PFSK-1 (cell line): ENCODE data around the gene INAFM1.

ENCODE experiments used
- FOXP2 ChIP-seq: optimal IDR thresholded peaks from 2 replicates; pipeline ENCODE3; 2011; ENCODE audit warnings: borderline replicate concordance, control low read depth, inconsistent platforms; ENCODE audit not compliant: insufficient read depth; ENCODE audit errors: extremely low read length, extremely low read depth
- POLR2AphosphoS5 ChIP-seq: IDR thresholded peaks from 2 replicates; pipeline ENCODE4 v1.6.1; 2012; ENCODE audit warnings: low read depth, mild to moderate bottlenecking, control low read depth, low read length, moderate library complexity
- SIN3A ChIP-seq: IDR thresholded peaks from 2 replicates; pipeline ENCODE4 v1.6.1; 2012; ENCODE audit warnings: mild to moderate bottlenecking, low read length, moderate library complexity, borderline replicate concordance; ENCODE audit not compliant: insufficient read depth
- TAF1 ChIP-seq: IDR thresholded peaks from 2 replicates; pipeline ENCODE4 v1.6.1; 2012; ENCODE audit warnings: low read length, control low read depth, borderline replicate concordance; ENCODE audit not compliant: insufficient read depth
- TF ChIP-seq, protein P1 (sequence below), 2 experiments: IDR thresholded peaks; 2 replicates each; pipeline versions ENCODE4 v1.6.1 to v1.8.0; 2011 to 2012; ENCODE audit warnings: low read depth in 2 of 2, low read length in 2 of 2, control low read depth in 1 of 2, inconsistent platforms in 1 of 2, mild to moderate bottlenecking in 1 of 2, moderate library complexity in 1 of 2; ENCODE audit not compliant: insufficient read depth in 1 of 2

The INAFM1 gene

DNA sequence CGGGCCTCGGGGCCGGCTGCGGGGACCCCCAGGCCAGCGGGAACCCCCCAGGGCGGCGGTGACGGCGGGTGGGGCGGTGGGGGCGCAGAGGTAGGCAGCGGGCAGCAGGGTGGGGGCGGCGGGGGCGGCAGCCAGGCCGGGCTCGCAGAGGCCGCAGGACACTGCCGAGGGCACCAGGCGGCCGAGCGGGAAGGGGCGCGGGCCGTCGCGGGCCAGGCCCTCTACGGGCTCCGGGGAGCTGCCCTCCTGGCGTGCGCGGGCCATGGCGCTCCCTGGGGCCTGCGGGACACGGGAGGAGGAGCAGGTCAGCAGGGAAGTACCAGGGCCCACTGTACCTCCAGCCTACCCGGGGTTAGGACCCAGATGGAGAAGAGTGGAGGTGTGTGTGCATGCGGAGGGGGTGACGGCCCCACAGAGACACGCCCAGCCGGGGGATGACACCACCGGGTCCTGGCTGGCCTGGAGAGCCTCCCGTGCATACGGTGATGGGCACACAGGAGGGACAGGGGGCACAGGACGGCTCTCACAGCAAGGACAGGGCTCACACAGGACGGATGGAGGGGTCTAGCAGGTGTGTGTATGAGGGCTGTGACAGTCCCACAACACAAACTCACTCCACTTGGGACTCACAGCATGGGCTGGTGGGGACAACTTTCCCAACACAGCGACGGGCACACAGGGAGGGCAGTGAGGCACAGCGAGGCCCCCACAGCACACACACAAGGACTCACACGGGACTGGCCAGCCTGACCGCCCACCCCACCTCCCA, 46.3 kb upstream of the INAFM1 start:
- TF ChIP-seq TAF1: no peak
- peak; percentile 52 for TF ChIP-seq FOXP2
- TF ChIP-seq, protein P1, sequence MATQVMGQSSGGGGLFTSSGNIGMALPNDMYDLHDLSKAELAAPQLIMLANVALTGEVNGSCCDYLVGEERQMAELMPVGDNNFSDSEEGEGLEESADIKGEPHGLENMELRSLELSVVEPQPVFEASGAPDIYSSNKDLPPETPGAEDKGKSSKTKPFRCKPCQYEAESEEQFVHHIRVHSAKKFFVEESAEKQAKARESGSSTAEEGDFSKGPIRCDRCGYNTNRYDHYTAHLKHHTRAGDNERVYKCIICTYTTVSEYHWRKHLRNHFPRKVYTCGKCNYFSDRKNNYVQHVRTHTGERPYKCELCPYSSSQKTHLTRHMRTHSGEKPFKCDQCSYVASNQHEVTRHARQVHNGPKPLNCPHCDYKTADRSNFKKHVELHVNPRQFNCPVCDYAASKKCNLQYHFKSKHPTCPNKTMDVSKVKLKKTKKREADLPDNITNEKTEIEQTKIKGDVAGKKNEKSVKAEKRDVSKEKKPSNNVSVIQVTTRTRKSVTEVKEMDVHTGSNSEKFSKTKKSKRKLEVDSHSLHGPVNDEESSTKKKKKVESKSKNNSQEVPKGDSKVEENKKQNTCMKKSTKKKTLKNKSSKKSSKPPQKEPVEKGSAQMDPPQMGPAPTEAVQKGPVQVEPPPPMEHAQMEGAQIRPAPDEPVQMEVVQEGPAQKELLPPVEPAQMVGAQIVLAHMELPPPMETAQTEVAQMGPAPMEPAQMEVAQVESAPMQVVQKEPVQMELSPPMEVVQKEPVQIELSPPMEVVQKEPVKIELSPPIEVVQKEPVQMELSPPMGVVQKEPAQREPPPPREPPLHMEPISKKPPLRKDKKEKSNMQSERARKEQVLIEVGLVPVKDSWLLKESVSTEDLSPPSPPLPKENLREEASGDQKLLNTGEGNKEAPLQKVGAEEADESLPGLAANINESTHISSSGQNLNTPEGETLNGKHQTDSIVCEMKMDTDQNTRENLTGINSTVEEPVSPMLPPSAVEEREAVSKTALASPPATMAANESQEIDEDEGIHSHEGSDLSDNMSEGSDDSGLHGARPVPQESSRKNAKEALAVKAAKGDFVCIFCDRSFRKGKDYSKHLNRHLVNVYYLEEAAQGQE (IDR thresholded peaks at IDR 0.05; ENCODE audit: insufficient read depth in 1 of 2, low read depth in 2 of 2, low read length in 2 of 2): no peak
- TF ChIP-seq POLR2AphosphoS5: no peak
- TF ChIP-seq SIN3A: no peak

DNA sequence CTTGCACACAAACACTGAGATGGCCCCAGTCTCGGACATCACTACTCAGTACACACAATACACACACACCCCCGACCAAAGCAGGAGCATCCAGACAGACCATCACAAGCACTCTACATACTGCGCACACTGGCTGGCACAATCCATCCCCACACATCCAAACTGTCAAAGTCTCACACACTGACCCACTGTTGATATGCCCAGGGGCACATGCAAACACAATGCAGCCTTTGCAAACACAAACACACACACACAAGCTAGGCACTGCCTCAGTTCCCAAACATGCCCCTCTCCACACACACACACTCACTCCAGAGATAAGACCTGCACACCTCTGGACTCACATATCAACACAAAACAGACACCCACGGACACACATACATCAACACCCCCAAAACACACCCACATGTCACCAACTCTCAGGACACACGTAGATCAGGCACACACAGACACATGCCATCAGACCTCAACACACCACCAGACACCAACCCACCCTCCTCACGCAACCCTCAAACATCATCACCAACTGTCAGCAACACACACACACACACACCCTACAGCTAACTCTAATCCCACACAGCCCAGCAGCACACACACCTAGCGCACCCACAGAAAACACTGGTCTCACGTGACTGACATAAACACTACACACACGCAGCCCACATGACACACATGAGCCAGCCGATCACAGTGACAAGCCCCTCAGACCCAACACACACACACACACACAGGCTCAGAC, 45.6 kb upstream of the INAFM1 start:
- TF ChIP-seq TAF1: no peak
- TF ChIP-seq POLR2AphosphoS5: no peak
- no peak for TF ChIP-seq FOXP2
- no peak for TF ChIP-seq SIN3A
- TF ChIP-seq, protein P1 (IDR thresholded peaks at IDR 0.05; ENCODE audit: insufficient read depth in 1 of 2, low read depth in 2 of 2, low read length in 2 of 2): no peak

DNA sequence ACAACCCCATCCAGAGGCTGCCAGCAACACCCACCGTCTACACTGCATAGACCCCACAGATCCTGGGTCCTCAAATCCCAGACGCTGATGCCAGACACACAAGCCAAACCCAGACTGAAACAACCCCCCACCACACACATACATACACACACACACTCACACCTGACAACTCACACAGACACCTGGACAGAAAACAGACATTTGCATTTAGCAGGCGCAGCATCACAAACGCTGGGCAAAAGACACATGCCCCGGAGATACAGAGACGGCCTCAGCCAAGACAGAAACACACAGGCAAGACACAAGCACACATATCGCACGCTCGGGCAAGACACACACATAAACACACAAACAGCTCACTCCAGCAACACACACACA, 45.0 kb upstream of the INAFM1 start:
- TF ChIP-seq TAF1 (no peak), SIN3A (no peak), POLR2AphosphoS5 (no peak), FOXP2 (no peak)
- TF ChIP-seq, protein P1 (IDR thresholded peaks at IDR 0.05; ENCODE audit: insufficient read depth in 1 of 2, low read depth in 2 of 2, low read length in 2 of 2): no peak

DNA sequence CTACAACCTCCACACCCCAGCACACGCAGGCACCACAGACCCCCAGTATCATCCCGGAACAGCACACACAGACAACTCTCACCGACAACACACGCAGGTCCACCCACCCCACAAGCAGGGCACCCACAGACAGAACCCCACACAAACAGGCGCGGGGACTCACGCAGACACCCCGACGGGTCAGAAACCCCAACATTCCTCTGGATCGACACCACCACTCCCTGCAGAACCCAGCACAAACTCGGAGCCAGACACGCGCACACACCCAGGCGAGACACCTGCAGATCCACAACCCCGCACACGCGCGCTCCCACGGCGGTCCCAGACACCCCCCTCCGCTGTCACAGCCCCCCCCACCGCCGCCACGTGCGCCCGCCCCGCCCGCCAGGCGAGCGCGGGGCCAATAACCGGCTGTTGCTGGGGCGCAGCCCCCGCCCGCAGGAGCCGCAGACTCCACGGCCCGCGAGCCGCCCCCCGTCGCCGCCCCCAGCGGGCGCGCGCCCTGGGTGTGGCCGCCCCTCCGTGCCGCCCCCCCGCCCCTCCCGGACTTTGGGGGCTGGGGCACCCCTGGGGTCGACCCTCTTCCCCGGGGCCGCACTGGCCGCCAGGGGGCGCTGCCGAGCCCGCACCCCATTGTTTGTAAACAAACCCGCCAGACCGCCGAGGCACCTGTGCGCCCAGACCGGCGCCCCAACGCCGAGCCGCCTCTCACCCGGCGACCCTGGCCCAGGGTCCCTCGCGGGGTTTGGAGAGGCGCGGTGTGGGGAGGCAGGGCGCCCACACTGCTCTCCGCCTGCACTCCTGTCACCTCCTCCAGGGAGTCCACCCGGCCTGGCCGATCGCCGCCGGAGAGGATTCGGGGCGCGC, 44.4 kb upstream of the INAFM1 start:
- TF ChIP-seq SIN3A: peak; percentile 45; the same call in 1 of the 2 replicates
- TF ChIP-seq POLR2AphosphoS5: no peak
- TF ChIP-seq, protein P1 (IDR thresholded peaks at IDR 0.05; ENCODE audit: insufficient read depth in 1 of 2, low read depth in 2 of 2, low read length in 2 of 2): no peak
- TF ChIP-seq TAF1: no peak
- TF ChIP-seq FOXP2: peak; percentile 98
